NCI-H1092 (cell line): ENCODE data around the gene STRBP.

Source experiments
- DNase-seq: peaks from one replicate; lab custom pipeline; 2025; lab: John Stamatoyannopoulos, UW

Gene STRBP

GRCh38 chr9:123129423-123129822, 139.0 kb downstream of the STRBP start:
- DNase-seq: no peak

- DNase-seq: no peak
Measured at GRCh38 chr9:123128591-123128990, 139.8 kb downstream of the STRBP start.

GRCh38 chr9:123127512-123128075, 140.8 kb downstream of the STRBP start:
- DNase-seq: no peak

DNA sequence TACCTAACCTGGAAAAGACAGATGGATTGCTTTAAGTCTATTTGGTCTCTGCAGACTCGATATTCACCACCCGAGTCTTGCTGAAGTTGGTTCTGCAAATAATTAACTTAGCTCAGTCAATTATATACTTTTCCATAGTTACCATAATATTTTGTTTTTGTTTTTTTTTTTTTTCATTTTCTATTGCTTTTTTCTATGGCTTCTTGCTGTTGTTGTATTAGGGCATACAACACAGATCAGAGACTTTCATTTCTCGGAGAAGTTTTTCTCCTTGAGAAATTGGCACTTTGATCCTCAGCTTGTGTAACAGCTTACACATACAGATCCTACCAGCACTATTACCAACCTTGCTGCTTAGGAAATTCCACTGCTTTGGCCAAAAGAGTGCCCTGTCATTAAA, 146.9 kb downstream of the STRBP start:
- no peak for DNase-seq

GRCh38 chr9:123120953-123121352, 147.4 kb downstream of the STRBP start:
- DNase-seq: no peak

GRCh38 chr9:123120131-123120530, 148.3 kb downstream of the STRBP start:
- no peak for DNase-seq

- DNase-seq: no peak
Measured at GRCh38 chr9:123119566-123119965, 148.8 kb downstream of the STRBP start.

GRCh38 chr9:123116036-123116435, 152.3 kb downstream of the STRBP start:
- DNase-seq: no peak

DNA sequence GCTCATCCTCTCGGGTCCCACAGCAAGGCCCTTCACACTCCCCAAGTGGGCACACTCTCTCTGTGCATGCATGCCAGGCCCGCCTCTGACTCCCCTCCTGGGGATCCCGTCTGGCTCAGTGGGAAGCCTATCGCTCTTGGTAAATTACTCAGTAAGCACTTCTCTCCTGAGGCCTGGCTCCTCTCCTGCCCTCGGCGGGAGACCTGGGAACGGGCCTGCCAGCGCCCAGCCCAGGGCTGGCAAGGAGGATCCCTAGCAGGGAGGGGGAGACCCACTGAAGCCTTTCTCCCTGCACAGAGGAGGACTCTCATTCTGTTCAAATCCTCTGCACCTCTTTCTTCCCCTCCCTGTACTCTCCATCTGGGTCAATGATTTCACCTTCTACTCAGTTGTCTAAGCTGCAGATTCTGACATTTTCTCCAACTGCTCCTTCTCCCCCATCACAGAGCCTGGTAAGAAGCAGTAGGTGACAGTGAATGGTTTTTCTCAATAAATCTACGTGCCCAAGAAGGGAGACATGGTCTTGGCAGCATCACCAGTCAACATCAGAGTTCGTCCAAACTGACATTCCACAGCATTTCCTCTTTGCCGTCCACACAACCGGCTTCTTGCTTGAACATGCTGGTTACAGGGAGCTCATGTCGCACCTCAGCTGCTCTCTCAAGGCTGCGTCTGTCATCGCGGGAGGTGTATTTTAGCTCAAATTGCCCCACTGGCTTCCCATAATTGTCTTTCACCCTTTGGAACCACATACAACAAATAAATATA, 153.1 kb downstream of the STRBP start:
- no peak for DNase-seq

- DNase-seq: no peak
Measured at GRCh38 chr9:123113185-123113584, 155.2 kb downstream of the STRBP start.

- DNase-seq: no peak
Measured at GRCh38 chr9:123112015-123112975, 156.1 kb downstream of the STRBP start.

- DNase-seq: no peak
Measured at GRCh38 chr9:123111427-123112014, 156.9 kb downstream of the STRBP start.

DNA sequence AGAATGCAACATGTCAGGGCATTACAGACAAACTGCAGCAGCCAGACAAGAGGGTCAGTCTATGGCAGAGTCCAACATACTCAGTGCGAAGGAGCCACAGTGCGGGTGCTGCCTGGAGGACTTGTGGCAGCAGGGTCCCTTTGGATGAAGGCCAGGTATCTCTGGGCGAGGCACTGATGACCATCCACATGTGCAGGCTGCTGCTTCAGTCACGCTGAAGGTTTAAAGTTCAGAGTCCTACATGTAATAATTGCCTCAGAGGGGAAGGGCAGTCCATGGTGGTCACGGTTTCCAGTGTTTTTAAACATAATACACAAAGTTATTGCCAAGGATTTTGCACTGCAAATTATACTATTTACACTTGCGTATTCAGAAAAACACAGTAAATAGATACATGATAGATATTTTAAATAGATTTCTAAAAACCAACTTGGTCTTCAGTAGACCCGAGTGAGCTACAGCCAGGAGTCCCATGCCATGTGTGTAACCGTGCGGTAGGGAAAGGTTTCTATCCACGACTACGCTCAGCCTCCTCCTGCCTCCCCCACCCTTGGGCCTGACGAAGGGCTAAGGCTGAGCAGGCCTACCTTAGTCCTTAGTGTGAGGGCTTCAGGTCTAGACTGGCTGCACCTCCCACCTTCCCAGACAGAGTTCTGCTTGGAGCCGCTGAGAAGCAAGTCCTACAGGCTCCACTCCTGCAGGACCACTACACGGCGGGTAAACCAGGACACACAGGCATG, 158.7 kb downstream of the STRBP start:
- DNase-seq: no peak

- DNase-seq: no peak
Measured at GRCh38 chr9:123108976-123109375, 159.4 kb downstream of the STRBP start.

- no peak for DNase-seq
Measured at GRCh38 chr9:123107639-123108285, 160.6 kb downstream of the STRBP start.

GRCh38 chr9:123105490-123105889, 162.9 kb downstream of the STRBP start:
- no peak for DNase-seq

DNA sequence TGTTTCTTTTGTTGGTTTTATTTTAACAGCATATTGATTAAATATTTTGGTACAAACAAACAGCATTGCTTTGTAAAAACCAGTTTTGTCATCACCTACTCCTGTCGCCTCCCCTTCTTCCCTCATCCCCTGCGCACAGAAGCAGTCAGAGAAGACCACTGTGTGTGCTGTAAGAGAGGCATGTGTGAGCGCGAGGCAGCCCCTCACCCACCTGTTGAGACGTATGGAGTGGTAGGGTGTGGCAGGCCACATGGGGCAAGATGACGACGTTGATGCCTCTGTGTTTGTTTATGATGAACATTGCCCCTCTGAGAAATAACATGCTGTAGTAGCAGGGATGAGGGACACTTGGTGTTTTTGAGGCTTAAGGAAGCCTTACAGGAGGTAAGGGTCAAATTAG, 163.6 kb downstream of the STRBP start:
- DNase-seq: no peak

- DNase-seq: no peak
Measured at GRCh38 chr9:123102375-123103113, 165.8 kb downstream of the STRBP start.

DNA sequence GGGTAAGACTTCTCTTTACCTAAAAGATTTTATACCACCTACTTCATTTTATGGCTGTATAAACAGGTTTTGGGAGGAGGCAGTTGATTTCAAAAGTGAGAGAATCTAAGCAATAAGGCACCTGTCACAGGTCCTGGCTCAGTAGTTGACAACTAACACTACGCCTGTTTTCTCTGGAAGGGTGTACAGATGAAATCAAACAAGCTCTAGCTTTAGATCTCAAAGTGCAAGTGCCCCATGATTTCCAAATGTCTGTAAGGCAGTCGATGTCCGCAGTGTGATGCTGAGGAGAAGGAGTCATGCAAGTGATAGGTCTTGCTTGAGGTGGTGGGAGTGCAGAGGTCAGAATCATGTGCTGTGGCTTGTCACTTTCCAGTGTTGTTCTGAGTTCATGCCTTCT, 168.8 kb downstream of the STRBP start:
- DNase-seq: no peak

DNA sequence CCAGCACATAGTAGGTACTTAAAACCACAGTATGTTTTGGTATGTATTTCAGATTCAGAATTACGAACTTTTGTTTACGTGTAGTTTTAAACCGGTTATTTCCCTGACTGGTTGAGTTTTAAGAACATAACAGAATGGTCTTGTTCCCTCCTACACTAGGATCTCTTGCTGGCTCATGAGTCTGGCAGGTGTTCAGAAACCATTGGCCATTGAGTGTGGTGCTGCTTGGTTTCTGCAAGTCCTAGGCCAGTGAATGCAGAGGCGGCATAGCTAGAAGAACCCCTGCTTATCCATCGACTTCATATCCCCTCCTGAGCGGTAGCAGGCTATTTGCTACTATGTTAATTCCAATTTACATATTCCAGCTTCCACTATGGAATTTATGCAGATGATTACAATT, 169.3 kb downstream of the STRBP start:
- DNase-seq: no peak

- DNase-seq: no peak
Measured at GRCh38 chr9:123098096-123098459, 170.3 kb downstream of the STRBP start.
